LHCN-M2 (cell line): ENCODE data around the gene IL15. TPM values are rescaled to one million over a fixed set of nuclear protein-coding genes. Genes with fewer than 3 reads are reported as not detected.

Source experiments
- DNase-seq: peaks from one replicate; pipeline ENCODE4 v3.0.0-alpha.2; 2012; ENCODE audit warnings: low read depth
- total RNA-seq: library from RNA; depleted of rRNA; stranded (reverse); fragments of >200 nt; gene quantifications from 2 replicates; pipeline ENCODE4 v1.2.3, GENCODE V29; 2014

Gene IL15
- total RNA-seq, 1 experiment from 2014 or later = 8.0 TPM

DNA sequence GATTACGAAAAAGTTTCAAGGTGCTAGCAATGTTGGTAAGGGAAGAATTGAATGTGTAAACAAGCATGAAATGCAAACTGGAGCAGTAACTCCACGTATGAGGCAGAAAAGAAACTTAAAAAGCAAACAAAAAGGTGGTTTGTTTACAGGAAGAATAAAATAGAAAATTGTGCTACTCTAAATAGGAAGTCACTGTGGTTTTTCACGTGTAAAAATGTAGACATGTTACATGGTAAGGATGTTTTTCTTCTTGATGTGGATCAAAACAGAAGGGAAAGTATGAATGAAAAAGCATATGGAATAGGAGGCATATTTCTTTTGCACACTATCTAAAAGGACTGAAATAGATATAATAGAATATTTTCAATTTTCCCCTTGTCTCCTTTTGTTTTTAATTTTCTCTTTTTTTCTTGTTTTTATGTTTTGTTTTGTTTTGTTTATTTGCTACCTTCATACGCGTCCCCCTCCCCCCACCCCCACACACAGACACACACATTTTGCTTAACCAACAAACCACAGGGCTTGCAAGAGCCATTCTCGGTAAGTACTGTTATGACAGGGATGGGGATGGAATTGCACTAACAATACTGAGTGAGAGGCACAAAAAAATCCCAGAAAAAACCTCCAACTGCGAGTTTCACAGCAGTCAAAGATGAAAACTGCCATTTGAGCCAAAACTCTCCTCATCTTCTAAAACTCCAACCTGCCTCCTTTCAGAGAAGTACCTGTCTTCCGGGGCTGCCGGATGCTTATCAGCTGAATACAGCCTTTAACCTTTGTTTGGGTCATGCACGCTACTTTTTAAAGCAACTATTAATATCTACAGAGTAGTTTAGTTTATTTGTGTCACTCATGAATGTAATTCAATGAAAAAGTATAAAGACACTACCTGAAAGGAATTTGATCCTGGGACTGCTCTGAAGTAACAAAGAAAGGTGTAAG is 135.8 kb downstream of the IL15 start:
- no peak for DNase-seq

- no peak for DNase-seq
Observed at GRCh38 chr4:141772838-141773237, 136.5 kb downstream of the IL15 start.

DNA sequence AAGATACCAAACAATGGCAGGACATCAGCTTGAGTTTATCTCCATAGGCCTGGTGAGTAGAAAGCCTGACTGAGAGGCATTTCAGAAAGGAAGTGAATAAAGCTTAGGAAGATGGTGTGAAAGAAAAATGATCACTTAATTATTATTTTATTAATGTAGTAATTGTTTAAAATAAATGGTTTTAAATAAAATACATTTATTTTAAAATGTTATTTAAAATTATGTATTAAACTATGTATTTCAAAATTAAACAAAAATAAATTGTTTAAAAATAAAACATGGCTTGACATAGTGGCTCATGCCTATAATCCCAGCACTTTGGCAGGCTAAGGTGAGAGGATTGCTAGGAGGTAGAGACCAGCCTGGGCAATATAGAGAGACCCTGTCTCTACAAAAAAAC is 145.8 kb downstream of the IL15 start:
- no peak for DNase-seq
